SU-DHL-6 (cell line): Measurements from ENCODE around the gene RAI14.

ENCODE experiments used
- H2AFZ ChIP-seq: fragments of 200-600 bp; sonication (generic); 2 replicates; pipeline ENCODE4 v1.6.1; 2014; ENCODE audit warnings: low read depth, mild to moderate bottlenecking, moderate library complexity, mixed read lengths, antibody characterized with exemption, low read length; ENCODE audit not compliant: severe bottlenecking
- H3F3A ChIP-seq: fragments of 200-600 bp; shearing (Covaris generic); 2 replicates; pipeline ENCODE4 v1.6.0; 2016; ENCODE audit warnings: antibody characterized with exemption, mild to moderate bottlenecking; ENCODE audit not compliant: insufficient read depth
- H3K27ac ChIP-seq: fragments of 200-600 bp; sonication (generic); 2 replicates; pipeline ENCODE4 v1.5.1; 2016; ENCODE audit warnings: low read depth, mild to moderate bottlenecking, low read length, moderate library complexity, mixed read lengths
- H3K27me3 ChIP-seq: fragments of 200-600 bp; sonication (generic), shearing (Covaris generic); 2 replicates; pipeline ENCODE4 v1.6.0; 2014; ENCODE audit warnings: mild to moderate bottlenecking, low read length
- H3K36me3 ChIP-seq: fragments of 200-600 bp; sonication (generic); 2 replicates; pipeline ENCODE4 v1.6.1; 2014; ENCODE audit warnings: mild to moderate bottlenecking, low read length, mixed read lengths
- H3K4me2 ChIP-seq: fragments of 300-600, 200-600 bp; shearing (Covaris generic), sonication (generic); 2 replicates; pipeline ENCODE4 v1.6.0; 2014; ENCODE audit warnings: low read length, low read depth, mild to moderate bottlenecking; ENCODE audit not compliant: poor library complexity, severe bottlenecking
- H3K4me3 ChIP-seq: fragments of 200-600 bp; sonication (generic); 2 replicates; pipeline ENCODE4 v1.5.1; 2014; ENCODE audit warnings: antibody characterized with exemption, low read length, mild to moderate bottlenecking, mixed read lengths; ENCODE audit not compliant: insufficient read depth, poor library complexity, severe bottlenecking
- H3K79me2 ChIP-seq: fragments of 200-600 bp; sonication (generic); 2 replicates; pipeline ENCODE4 v1.6.1; 2014; ENCODE audit warnings: mild to moderate bottlenecking, low read length, moderate library complexity; ENCODE audit not compliant: insufficient read depth
- H3K9ac ChIP-seq: fragments of 200-600 bp; sonication (generic); 2 replicates; pipeline ENCODE4 v1.7.0; 2014; ENCODE audit warnings: mild to moderate bottlenecking, low read length
- H3K9me2 ChIP-seq: fragments of 200-600 bp; sonication (generic); replicated peaks from 2 replicates; pipeline ENCODE4 v1.6.1; 2014; ENCODE audit warnings: low read length; ENCODE audit not compliant: insufficient read depth
- H3K9me3 ChIP-seq: fragments of 200-600 bp; sonication (generic); 2 replicates; pipeline ENCODE4 v1.6.1; 2014; ENCODE audit warnings: low read length, mixed read lengths; ENCODE audit not compliant: insufficient read depth
- H4K20me1 ChIP-seq: fragments of 200-600 bp; sonication (generic); 2 replicates; pipeline ENCODE4 v1.6.1; 2014; ENCODE audit warnings: low read depth, mild to moderate bottlenecking, antibody characterized with exemption, low read length, moderate library complexity, mixed read lengths
- CTCF ChIP-seq: fragments of 200-600 bp; sonication (generic); IDR thresholded peaks from one replicate; pipeline ENCODE4 v1.5.1; 2017; ENCODE audit warnings: antibody characterized with exemption, mild to moderate bottlenecking, low read length, moderate library complexity; ENCODE audit not compliant: insufficient read depth, poor library complexity, severe bottlenecking
- EZH2phosphoT487 ChIP-seq: fragments of 200-600 bp; sonication (generic), shearing (Covaris generic); conservative IDR thresholded peaks from 2 replicates; pipeline ENCODE4 v1.6.1; 2018; ENCODE audit warnings: mild to moderate bottlenecking, antibody characterized with exemption, low read length, moderate library complexity, mixed read lengths

The RAI14 gene

GRCh38 chr5:34653708-34654107 lies 2.4 kb upstream of the RAI14 start:
- Histone ChIP-seq H3K27ac (no peak overlapping the region), H3K79me2 (no peaks in the 10 kb centered on the region), H3K4me2 (no peak overlapping the region), H3F3A (no peaks in the 10 kb centered on the region), H3K27me3 (no peaks in the 10 kb centered on the region), H3K9ac (no peak overlapping the region), H3K9me3 (no peaks in the 10 kb centered on the region), H3K4me3 (no peak overlapping the region), H3K36me3 (no peaks in the 10 kb centered on the region), H2AFZ (no peak overlapping the region), H3K9me2 (no peaks in the 10 kb centered on the region), H4K20me1 (no peaks in the 10 kb centered on the region)
- no peak for TF ChIP-seq CTCF
- TF ChIP-seq EZH2phosphoT487, result no peak

- Histone ChIP-seq H2AFZ (no peak overlapping the region), H3K27ac (no peak overlapping the region), H3K4me2 (no peak overlapping the region)
Measured at GRCh38 chr5:34655354-34655991, 655 bp upstream of the RAI14 start.

GRCh38 chr5:34656700-34657273 lies 659 bp downstream of the RAI14 start:
- Histone ChIP-seq H3K4me2 (no peak overlapping the region), H3K9me3 (no peaks in the 10 kb centered on the region), H3K79me2 (no peaks in the 10 kb centered on the region), H3K36me3 (no peaks in the 10 kb centered on the region), H3K4me3 (no peak overlapping the region), H3K9ac (no peak overlapping the region), H3F3A (no peaks in the 10 kb centered on the region), H4K20me1 (no peaks in the 10 kb centered on the region), H3K27ac (no peak overlapping the region), H3K9me2 (no peaks in the 10 kb centered on the region), H3K27me3 (no peaks in the 10 kb centered on the region), H2AFZ (no peak overlapping the region)
- no peak for TF ChIP-seq EZH2phosphoT487
- no peak for TF ChIP-seq CTCF

More at GRCh38 chr5:34655354-34655991, 655 bp upstream of the RAI14 start:
- no peaks in the 10 kb centered on the region for H3K9me2 ChIP-seq
- H4K20me1 ChIP-seq, result no peaks in the 10 kb centered on the region
- TF ChIP-seq CTCF (no peak), EZH2phosphoT487 (no peak)
- no peaks in the 10 kb centered on the region for H3K9me3 ChIP-seq
- no peaks in the 10 kb centered on the region for H3K79me2 ChIP-seq
- H3F3A ChIP-seq, result no peaks in the 10 kb centered on the region
- no peaks in the 10 kb centered on the region for H3K36me3 ChIP-seq
- no peak overlapping the region for H3K4me3 ChIP-seq
- no peak overlapping the region for H3K9ac ChIP-seq
- no peaks in the 10 kb centered on the region for H3K27me3 ChIP-seq
